B cell (primary cell): ENCODE data around the gene TIGD7. TPM values are rescaled to one million over a fixed set of nuclear protein-coding genes. Genes with fewer than 3 reads are reported as not detected.

ENCODE experiments used
- ATAC-seq: fragments of 200-7000 bp; cut with Tn5 transposase; one replicate; pipeline ENCODE4 v1.10.0; 2021; ENCODE audit warnings: low read depth, mild to moderate bottlenecking, moderate number of reproducible peaks, moderate library complexity
- CTCF ChIA-PET: fragments of 350-600 bp; sonication (Branson Sonifier 250); formaldehyde crosslinking; loops from one replicate; lab custom pipeline; 2021; ENCODE audit warnings: antibody characterized with exemption, inconsistent platforms; lab: Charles Lee
- POLR2A ChIA-PET: fragments of 350-600 bp; sonication (Branson Sonifier 250); formaldehyde crosslinking; loops from one replicate; lab custom pipeline; 2021; ENCODE audit warnings: antibody characterized with exemption; lab: Charles Lee
- DNase-seq: peaks from one replicate; pipeline ENCODE4 v3.0.0; 2013
- H2AFZ ChIP-seq: 2 replicates; pipeline ENCODE4 v1.6.1; 2012; ENCODE audit warnings: mild to moderate bottlenecking, low read depth, low read length; ENCODE audit not compliant: insufficient read depth, poor library complexity, severe bottlenecking
- H3K27ac ChIP-seq, 2 donors: 1 replicate in 1 of 2; 2 replicates in 1 of 2; pipeline ENCODE4 v1.5.1; 2012 to 2013; ENCODE audit warnings: low read length in 2 of 2, mild to moderate bottlenecking in 2 of 2, moderate library complexity in 1 of 2
- H3K27me3 ChIP-seq, 4 experiments: fragments of 200-600 bp in 1 of 4; sonication (generic) in 1 of 4; replicated peaks in 1 of 4; 1 replicate in 2 of 4; 2 replicates in 2 of 4; pipeline versions ENCODE4 v1.6.1 to v1.7.0; 2013 to 2016; ENCODE audit warnings: low read length in 3 of 4, mild to moderate bottlenecking in 2 of 4, mixed read lengths in 1 of 4, moderate library complexity in 1 of 4; ENCODE audit not compliant: insufficient read depth in 4 of 4, control insufficient read depth in 3 of 4; ENCODE audit errors: control extremely low read depth in 1 of 4
- H3K36me3 ChIP-seq, 2 experiments: replicated peaks in 1 of 2; 1 replicate in 1 of 2; 2 replicates in 1 of 2; pipeline versions ENCODE4 v1.6.1 to v1.7.1; 2013; ENCODE audit warnings: low read length in 1 of 2; ENCODE audit not compliant: insufficient read depth in 2 of 2, control insufficient read depth in 1 of 2; ENCODE audit errors: control extremely low read depth in 1 of 2, extremely low read depth in 1 of 2
- H3K4me1 ChIP-seq, 2 donors: fragments of 200-600 bp in 1 of 2; sonication (generic) in 1 of 2; 1 replicate in 1 of 2; 2 replicates in 1 of 2; pipeline versions ENCODE4 v1.5.1 to v1.6.1; 2013 to 2017; ENCODE audit warnings: low read length in 2 of 2; ENCODE audit not compliant: control insufficient read depth in 2 of 2, insufficient read depth in 2 of 2
- H3K4me2 ChIP-seq: replicated peaks from 2 replicates; pipeline ENCODE3; 2012; ENCODE audit warnings: mild to moderate bottlenecking, low read depth, low read length; ENCODE audit not compliant: poor library complexity, severe bottlenecking
- H3K4me3 ChIP-seq, 5 experiments: fragments of 200-600 bp in 1 of 5; sonication (generic) in 1 of 5; 1 replicate in 3 of 5; 2 replicates in 2 of 5; pipeline versions ENCODE4 v1.5.1 to v1.7.0; 2011 to 2016; ENCODE audit warnings: low read length in 4 of 5, mild to moderate bottlenecking in 4 of 5, low read depth in 2 of 5, control low read depth in 1 of 5, moderate library complexity in 1 of 5; ENCODE audit not compliant: insufficient read depth in 1 of 5; ENCODE audit errors: control extremely low read depth in 1 of 5, extremely low read depth in 1 of 5
- H3K79me2 ChIP-seq: fragments of 200-600 bp; sonication (generic); one replicate; pipeline ENCODE4 v1.6.0; 2016; ENCODE audit warnings: low read length; ENCODE audit not compliant: control insufficient read depth, insufficient read depth
- H3K9ac ChIP-seq: fragments of 200-600 bp; sonication (generic); 2 replicates; pipeline ENCODE4 v1.6.1; 2017; ENCODE audit warnings: mild to moderate bottlenecking, low read length, moderate library complexity
- H3K9me3 ChIP-seq, 3 donors: one replicate each; pipeline versions ENCODE4 v1.6.1 to v1.7.1; 2013; ENCODE audit warnings: low read length in 2 of 3; ENCODE audit not compliant: control insufficient read depth in 2 of 3, insufficient read depth in 1 of 3; ENCODE audit errors: control extremely low read depth in 1 of 3
- H4K20me1 ChIP-seq: 2 replicates; pipeline ENCODE4 v1.6.0; 2012; ENCODE audit warnings: mild to moderate bottlenecking, low read length; ENCODE audit not compliant: insufficient read depth, control insufficient read depth, poor library complexity, severe bottlenecking
- H3K27ac Mint-ChIP-seq: one replicate; pipeline ENCODE4 v1.8.0; 2021; ENCODE audit warnings: mixed read lengths
- H3K27me3 Mint-ChIP-seq: one replicate; pipeline ENCODE4 v1.8.0; 2021; ENCODE audit warnings: mixed read lengths
- H3K4me1 Mint-ChIP-seq: one replicate; pipeline ENCODE4 v1.8.0; 2021; ENCODE audit warnings: mixed read lengths
- H3K4me3 Mint-ChIP-seq: one replicate; pipeline ENCODE4 v1.8.0; 2021; ENCODE audit warnings: mixed read lengths
- H3K9me3 Mint-ChIP-seq: one replicate; pipeline ENCODE4 v1.8.0; 2022; ENCODE audit warnings: mixed read lengths; ENCODE audit not compliant: insufficient read depth
- CTCF ChIP-seq: fragments of 200-600 bp; IDR thresholded peaks from one replicate; pipeline ENCODE4 v1.8.0; 2022; ENCODE audit warnings: antibody characterized with exemption, mild to moderate bottlenecking
- EZH2 ChIP-seq: IDR thresholded peaks from 2 replicates; pipeline ENCODE4 v1.6.1; 2012; ENCODE audit warnings: borderline replicate concordance, low read depth, mild to moderate bottlenecking, moderate library complexity, low read length; ENCODE audit not compliant: insufficient read depth, poor library complexity, severe bottlenecking
- WGBS: methylation state at CpG from one replicate; pipeline ENCODE4 v1.1.5; 2013; ENCODE audit warnings: missing lambda C conversion rate; ENCODE audit not compliant: insufficient coverage; 5-methylcytosine and 5-hydroxymethylcytosine counted together
- intact Hi-C: fragments of 100-400 bp; cut with micrococcal nuclease; formaldehyde crosslinking; loops from one replicate; pipeline ENCODE4 v1.10.0; 2022
- polyA plus RNA-seq: library from polyadenylated mRNA; depleted of rRNA; stranded (reverse); fragments of >200 nt; gene quantifications from 2 replicates; pipeline ENCODE4 v1.2.3, GENCODE V29; 2012
- total RNA-seq, 2 donors: library from RNA; stranded (reverse); fragments of 120-200 nt in 1 of 2; gene quantifications; 1 replicate in 1 of 2; 2 replicates in 1 of 2; pipeline versions ENCODE4 v1.2.3 to v1.2.4, GENCODE V29; 2013 to 2022

TIGD7 gene
- total and polyA plus RNA-seq, 2 donors (not counting 1 experiment from before 2014, with no cell fraction given): 3.1 to 15.7 TPM

DNA sequence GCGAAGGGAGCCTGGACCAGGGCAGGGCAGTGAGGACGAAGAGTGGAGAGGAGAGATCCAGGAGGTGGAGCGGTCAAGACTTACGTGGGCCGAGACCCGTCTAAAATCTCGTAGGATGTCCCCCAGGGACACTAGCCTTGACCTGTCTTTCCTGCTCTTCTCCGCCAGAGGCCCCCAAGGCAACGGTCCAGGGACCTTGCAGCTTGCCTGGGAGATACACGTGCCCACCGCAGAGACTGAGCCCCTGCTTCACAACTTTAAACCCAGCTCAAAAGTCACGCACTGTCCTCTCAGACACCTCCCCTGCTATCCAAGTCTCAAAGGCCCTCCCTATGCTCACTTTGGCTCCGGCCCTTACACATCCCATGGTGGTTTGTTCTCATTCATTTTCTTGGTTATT is 9.4 kb downstream of the TIGD7 start:
- H3K4me3 ChIP-seq: no peak overlapping the region
- CTCF ChIA-PET: no interaction called here
- no peak for TF ChIP-seq EZH2
- TF ChIP-seq CTCF: no peak
- no peak overlapping the region for H3K27ac ChIP-seq
- no peaks in the 10 kb centered on the region for H4K20me1 ChIP-seq
- peaks cover 13% of the 10 kb centered on the region for H3K9me3 Mint-ChIP-seq
- H3K9me3 ChIP-seq: peaks cover 13 to 41% (median 37%) of the 10 kb centered on the region in 3 donors
- no peaks in the 10 kb centered on the region for H3K27me3 Mint-ChIP-seq
- no peak overlapping the region for H3K4me2 ChIP-seq
- peaks cover 10% of the 10 kb centered on the region for H3K79me2 ChIP-seq
- no peaks in the 10 kb centered on the region for H3K27me3 ChIP-seq
- 89% methylated on average over 13 of the region's 13 CpGs for WGBS
- intact Hi-C loops: no loop called here
- H3K4me1 Mint-ChIP-seq: peaks cover 8% of the 10 kb centered on the region
- no peak overlapping the region for H3K9ac ChIP-seq
- DNase-seq (no peak), ATAC-seq (no peak)
- no peaks in the 10 kb centered on the region for H3K4me1 ChIP-seq
- POLR2A ChIA-PET: no interaction called here
- H3K27ac Mint-ChIP-seq: no peak overlapping the region
- H2AFZ ChIP-seq: no peak overlapping the region
- peaks cover 12 to 19% of the 10 kb centered on the region in 2 experiments for H3K36me3 ChIP-seq
- H3K4me3 Mint-ChIP-seq: no peak overlapping the region

DNA sequence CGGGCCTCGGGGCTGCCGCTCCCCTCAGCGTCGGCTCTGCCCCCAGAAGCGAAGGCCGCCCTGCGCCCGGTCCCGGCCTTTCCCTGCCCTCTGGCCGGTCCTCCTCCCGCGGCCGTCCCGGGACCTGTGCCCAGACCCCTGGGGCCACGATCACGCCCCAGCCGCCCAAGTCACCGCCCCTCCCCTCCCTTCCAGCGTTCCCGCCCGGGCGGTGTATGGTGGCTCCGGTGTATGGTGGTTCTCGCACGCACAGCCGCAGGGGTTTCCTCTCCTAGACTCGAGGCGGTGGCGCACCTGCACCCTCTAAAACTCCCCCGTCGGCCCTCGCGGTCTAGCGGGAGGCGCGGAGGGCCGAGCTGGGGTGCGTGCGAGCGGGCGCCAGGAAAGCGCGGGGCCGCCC is 10.0 kb downstream of the TIGD7 start:
- no peak overlapping the region for H3K4me3 ChIP-seq
- Mint-ChIP-seq H3K27ac (no peak overlapping the region), H3K4me1 (peaks cover 8% of the 10 kb centered on the region), H3K27me3 (no peaks in the 10 kb centered on the region), H3K9me3 (peaks cover 13% of the 10 kb centered on the region), H3K4me3 (no peak overlapping the region)
- peaks cover 5% of the 10 kb centered on the region for H4K20me1 ChIP-seq
- no peak overlapping the region for H3K27ac ChIP-seq
- no peak for DNase-seq
- H3K4me2 ChIP-seq: no peak overlapping the region
- 77% methylated on average over 45 of the region's 45 CpGs for WGBS
- H2AFZ ChIP-seq: no peak overlapping the region
- CTCF ChIA-PET: no interaction called here
- ATAC-seq: no peak
- peaks cover 15% of the 10 kb centered on the region for H3K79me2 ChIP-seq
- intact Hi-C loops: no loop called here
- H3K9me3 ChIP-seq: peaks cover 12 to 47% (median 42%) of the 10 kb centered on the region in 3 donors
- no peak overlapping the region for H3K9ac ChIP-seq
- no peak for TF ChIP-seq CTCF
- no peak for TF ChIP-seq EZH2
- H3K4me1 ChIP-seq: no peaks in the 10 kb centered on the region
- peaks cover 12 to 24% of the 10 kb centered on the region in 2 experiments for H3K36me3 ChIP-seq
- POLR2A ChIA-PET: no interaction called here
- no peaks in the 10 kb centered on the region for H3K27me3 ChIP-seq
